Aorta (tissue), 5 donors: ENCODE measurements around the gene TSSC4. TPM values are rescaled to one million over a fixed set of nuclear protein-coding genes. Genes with fewer than 3 reads are reported as not detected.

Experiments used
- ATAC-seq: fragments of 200-7000 bp; cut with Tn5 transposase; one replicate; pipeline ENCODE4 v1.9.1; 2022; ENCODE audit warnings: moderate library complexity; ENCODE audit not compliant: low FRiP score
- DNase-seq, 2 donors: peaks; one replicate each; pipeline ENCODE4 v3.0.0-alpha.2; 2020
- H3K27ac ChIP-seq, 2 donors: one replicate each; pipeline ENCODE4 v1.5.1; 2013; ENCODE audit warnings: low read length in 2 of 2, mild to moderate bottlenecking in 2 of 2, moderate library complexity in 2 of 2, control low read depth in 1 of 2, inconsistent platforms in 1 of 2, low read depth in 1 of 2
- H3K27me3 ChIP-seq, 2 donors: one replicate each; pipeline ENCODE4 v1.6.1; 2013; ENCODE audit warnings: control low read depth in 1 of 2, low read length in 1 of 2, mild to moderate bottlenecking in 1 of 2, moderate library complexity in 1 of 2; ENCODE audit not compliant: insufficient read depth in 2 of 2, control insufficient read depth in 1 of 2
- H3K36me3 ChIP-seq, 2 donors: one replicate each; pipeline ENCODE4 v1.6.1; 2013; ENCODE audit warnings: control low read depth in 1 of 2, low read length in 1 of 2, mild to moderate bottlenecking in 1 of 2; ENCODE audit not compliant: insufficient read depth in 2 of 2, control insufficient read depth in 1 of 2
- H3K4me1 ChIP-seq, 2 donors: one replicate each; pipeline ENCODE4 v1.6.1; 2013; ENCODE audit warnings: low read length in 2 of 2, control low read depth in 1 of 2, mild to moderate bottlenecking in 1 of 2, moderate library complexity in 1 of 2; ENCODE audit not compliant: insufficient read depth in 2 of 2, control insufficient read depth in 1 of 2
- H3K4me3 ChIP-seq, 2 donors: one replicate each; pipeline ENCODE4 v1.5.1; 2013; ENCODE audit warnings: low read length in 2 of 2, control low read depth in 1 of 2, mild to moderate bottlenecking in 1 of 2
- H3K9me3 ChIP-seq: one replicate; pipeline ENCODE4 v1.6.1; 2013; ENCODE audit warnings: mild to moderate bottlenecking, low read length; ENCODE audit not compliant: control insufficient read depth
- WGBS, 2 donors: extraction: QIAGEN DNeasy Blood & Tissue Kit; methylation state at CpG; one replicate each; pipeline ENCODE4 v1.1.7; 2013; 5-methylcytosine and 5-hydroxymethylcytosine counted together
- intact Hi-C, 2 donors: fragments of 100-400 bp; cut with DNase I; formaldehyde crosslinking; loops; one replicate each; pipeline versions ENCODE4 v1.14.2 to v1.15.0; 2022
- polyA plus RNA-seq, 2 donors: library from polyadenylated mRNA; stranded (reverse); fragments of 200-250 nt; gene quantifications; one replicate each; pipeline ENCODE4 v1.2.3, GENCODE V29; 2013
- total RNA-seq, 2 donors: library from RNA; stranded (reverse); fragmentation: NEBNext Ultra II Directional; extraction: Animal tissue kit (Norgen Biotek cat#: 25700); gene quantifications; one replicate each; pipeline ENCODE4 v1.2.1, GENCODE V29; 2021
- donor health status: healthy with polysubstance abuse.
- donor health status: Bipolar disorder and iron deficiency.
- donor health status: DM: no; HTN: no; CAD: no.
- donor health status: DM: no; HTN: no; CAD: no.
- donor health status: DM: yes; HTN: yes; CAD: no.

The TSSC4 gene
- total and polyA plus RNA-seq, 4 donors, result 35.2 to 64.4 (median 43.6) TPM

- WGBS, 2 donors, result 55 to 57% methylated on average over 40 to 42 of the region's 42 CpGs
- intact Hi-C loops, result no loop called here
- Histone ChIP-seq H3K27ac (no peak overlapping the region), H3K27me3 (no peaks in the 10 kb centered on the region), H3K36me3 (no peaks in the 10 kb centered on the region), H3K9me3 (no peaks in the 10 kb centered on the region), H3K4me3 (no peak overlapping the region), H3K4me1 (no peaks in the 10 kb centered on the region)
- DNase-seq, result no peak
- no peak for ATAC-seq
Observed at GRCh38 chr11:2409611-2410468, 9.3 kb downstream of the TSSC4 start.

GRCh38 chr11:2410616-2411015 is 10.1 kb downstream of the TSSC4 start:
- no peak for ATAC-seq
- DNase-seq, result no peak
- intact Hi-C loops, result no loop called here
- H3K9me3 ChIP-seq, result no peaks in the 10 kb centered on the region
- H3K4me3 ChIP-seq, result no peak overlapping the region
- H3K36me3 ChIP-seq, result no peaks in the 10 kb centered on the region
- H3K4me1 ChIP-seq, result no peaks in the 10 kb centered on the region
- H3K27me3 ChIP-seq, result no peaks in the 10 kb centered on the region
- no peak overlapping the region for H3K27ac ChIP-seq
- 83 to 92% methylated on average over 6 to 9 of the region's 9 CpGs for WGBS, 2 donors

- Histone ChIP-seq H3K4me3 (no peak overlapping the region), H3K36me3 (no peaks in the 10 kb centered on the region), H3K9me3 (no peaks in the 10 kb centered on the region), H3K27ac (no peak overlapping the region), H3K4me1 (no peaks in the 10 kb centered on the region), H3K27me3 (no peaks in the 10 kb centered on the region)
- WGBS, 2 donors, result 82 to 83% methylated on average over 30 of the region's 30 CpGs
- intact Hi-C loops, result no loop called here
- DNase-seq (no peak), ATAC-seq (no peak)
Observed at GRCh38 chr11:2411446-2412305, 11.1 kb downstream of the TSSC4 start.

- WGBS, 2 donors, result 91% methylated on average over 6 of the region's 6 CpGs
- no peak for ATAC-seq
- intact Hi-C loops, result no loop called here
Observed at GRCh38 chr11:2412323-2412722, 11.8 kb downstream of the TSSC4 start.

GRCh38 chr11:2413742-2414579 is 13.4 kb downstream of the TSSC4 start:
- ATAC-seq (no peak), DNase-seq (no peak)
- Histone ChIP-seq H3K27me3 (no peaks in the 10 kb centered on the region), H3K4me1 (no peaks in the 10 kb centered on the region), H3K4me3 (no peak overlapping the region), H3K9me3 (no peaks in the 10 kb centered on the region), H3K36me3 (no peaks in the 10 kb centered on the region), H3K27ac (no peak overlapping the region)
- intact Hi-C loops, result no loop called here
- 89 to 90% methylated on average over 39 to 43 of the region's 43 CpGs for WGBS, 2 donors

More at GRCh38 chr11:2412323-2412722, 11.8 kb downstream of the TSSC4 start:
- Histone ChIP-seq H3K9me3 (no peaks in the 10 kb centered on the region), H3K36me3 (no peaks in the 10 kb centered on the region), H3K27me3 (no peaks in the 10 kb centered on the region), H3K27ac (no peak overlapping the region), H3K4me3 (no peak overlapping the region), H3K4me1 (no peaks in the 10 kb centered on the region)
- DNase-seq, result no peak

GRCh38 chr11:2414616-2415015 is 14.1 kb downstream of the TSSC4 start:
- ATAC-seq, result no peak
- intact Hi-C loops, result no loop called here
- WGBS, 2 donors, result 88% methylated on average over 35 of the region's 35 CpGs
- no peak overlapping the region for H3K27ac ChIP-seq
- H3K27me3 ChIP-seq, result no peaks in the 10 kb centered on the region
- H3K4me1 ChIP-seq, result no peaks in the 10 kb centered on the region
- no peaks in the 10 kb centered on the region for H3K36me3 ChIP-seq
- no peak for DNase-seq
- H3K9me3 ChIP-seq, result no peaks in the 10 kb centered on the region
- H3K4me3 ChIP-seq, result no peak overlapping the region

GRCh38 chr11:2415171-2415570 is 14.6 kb downstream of the TSSC4 start:
- ATAC-seq (no peak), DNase-seq (no peak)
- no peaks in the 10 kb centered on the region for H3K27me3 ChIP-seq
- H3K36me3 ChIP-seq, result no peaks in the 10 kb centered on the region
- H3K27ac ChIP-seq, result no peak overlapping the region
- intact Hi-C loops, result no loop called here
- H3K9me3 ChIP-seq, result no peaks in the 10 kb centered on the region
- WGBS, 2 donors, result 88 to 92% methylated on average over 20 to 28 of the region's 28 CpGs
- no peaks in the 10 kb centered on the region for H3K4me1 ChIP-seq
- no peak overlapping the region for H3K4me3 ChIP-seq

- Histone ChIP-seq H3K27ac (no peak overlapping the region), H3K9me3 (no peaks in the 10 kb centered on the region), H3K4me3 (no peak overlapping the region), H3K36me3 (no peaks in the 10 kb centered on the region), H3K4me1 (no peaks in the 10 kb centered on the region), H3K27me3 (no peaks in the 10 kb centered on the region)
- 82 to 83% methylated on average over 34 of the region's 34 CpGs for WGBS, 2 donors
- no peak for DNase-seq
- intact Hi-C loops, result no loop called here
- no peak for ATAC-seq
Observed at GRCh38 chr11:2415601-2416380, 15.2 kb downstream of the TSSC4 start.
